ENCODE measurements around the gene EVPL.
"Not testable (repeated sequence)": the region's sequence is repeated elsewhere in the genome, so short reads cannot be mapped to it uniquely, and the experiment has no call there.

GRCh38 chr17:75975187-75975586, 51.9 kb downstream of the EVPL start:
- TF ChIP-seq CTCF (IDR thresholded peaks at IDR 0.05; ENCODE audit: insufficient read depth, low read depth, low read length); EZH2 (IDR thresholded peaks at IDR 0.05; ENCODE audit: insufficient read depth, low read length): not testable (repeated sequence)

All from astrocyte (in vitro differentiated cells and primary cell).